ENCODE results near the gene ARF5.

DNA sequence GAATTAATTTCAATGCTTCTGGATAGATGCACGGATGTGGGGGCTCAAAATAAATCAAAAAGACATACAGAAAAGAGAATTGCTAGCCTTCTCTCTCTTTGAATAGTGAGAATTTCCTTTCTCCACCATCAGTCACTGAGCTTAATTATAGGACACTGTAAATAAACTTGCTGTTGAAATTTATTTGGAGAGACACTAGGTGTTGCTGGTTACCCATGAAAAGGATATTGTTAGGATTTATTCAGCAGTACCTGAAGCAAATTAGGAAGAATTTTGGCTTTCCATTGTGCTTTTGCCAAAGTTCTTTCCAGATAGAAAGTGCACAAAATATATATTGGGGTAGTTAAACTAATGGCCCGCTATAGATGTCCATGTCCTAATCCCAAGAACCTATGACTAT, 30.4 kb upstream of the ARF5 start:
- TF ChIP-seq, protein P1, sequence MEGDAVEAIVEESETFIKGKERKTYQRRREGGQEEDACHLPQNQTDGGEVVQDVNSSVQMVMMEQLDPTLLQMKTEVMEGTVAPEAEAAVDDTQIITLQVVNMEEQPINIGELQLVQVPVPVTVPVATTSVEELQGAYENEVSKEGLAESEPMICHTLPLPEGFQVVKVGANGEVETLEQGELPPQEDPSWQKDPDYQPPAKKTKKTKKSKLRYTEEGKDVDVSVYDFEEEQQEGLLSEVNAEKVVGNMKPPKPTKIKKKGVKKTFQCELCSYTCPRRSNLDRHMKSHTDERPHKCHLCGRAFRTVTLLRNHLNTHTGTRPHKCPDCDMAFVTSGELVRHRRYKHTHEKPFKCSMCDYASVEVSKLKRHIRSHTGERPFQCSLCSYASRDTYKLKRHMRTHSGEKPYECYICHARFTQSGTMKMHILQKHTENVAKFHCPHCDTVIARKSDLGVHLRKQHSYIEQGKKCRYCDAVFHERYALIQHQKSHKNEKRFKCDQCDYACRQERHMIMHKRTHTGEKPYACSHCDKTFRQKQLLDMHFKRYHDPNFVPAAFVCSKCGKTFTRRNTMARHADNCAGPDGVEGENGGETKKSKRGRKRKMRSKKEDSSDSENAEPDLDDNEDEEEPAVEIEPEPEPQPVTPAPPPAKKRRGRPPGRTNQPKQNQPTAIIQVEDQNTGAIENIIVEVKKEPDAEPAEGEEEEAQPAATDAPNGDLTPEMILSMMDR (IDR thresholded peaks at IDR 0.05; ENCODE audit: insufficient read depth, low read length, poor library complexity, severe bottlenecking): no peak
- no peak for TF ChIP-seq EZH2phosphoT487 (conservative IDR thresholded peaks at IDR 0.05; ENCODE audit: low read length)

All from SU-DHL-6 (cell line).